Measurements from ENCODE around the gene PHF21B. TPM values are rescaled to one million over a fixed set of nuclear protein-coding genes. Genes with fewer than 3 reads are reported as not detected.

PHF21B gene
- polyA plus RNA-seq, 1 donor (not counting 4 experiments of a cell fraction or from before 2014, with no cell fraction given), result not detected

DNA sequence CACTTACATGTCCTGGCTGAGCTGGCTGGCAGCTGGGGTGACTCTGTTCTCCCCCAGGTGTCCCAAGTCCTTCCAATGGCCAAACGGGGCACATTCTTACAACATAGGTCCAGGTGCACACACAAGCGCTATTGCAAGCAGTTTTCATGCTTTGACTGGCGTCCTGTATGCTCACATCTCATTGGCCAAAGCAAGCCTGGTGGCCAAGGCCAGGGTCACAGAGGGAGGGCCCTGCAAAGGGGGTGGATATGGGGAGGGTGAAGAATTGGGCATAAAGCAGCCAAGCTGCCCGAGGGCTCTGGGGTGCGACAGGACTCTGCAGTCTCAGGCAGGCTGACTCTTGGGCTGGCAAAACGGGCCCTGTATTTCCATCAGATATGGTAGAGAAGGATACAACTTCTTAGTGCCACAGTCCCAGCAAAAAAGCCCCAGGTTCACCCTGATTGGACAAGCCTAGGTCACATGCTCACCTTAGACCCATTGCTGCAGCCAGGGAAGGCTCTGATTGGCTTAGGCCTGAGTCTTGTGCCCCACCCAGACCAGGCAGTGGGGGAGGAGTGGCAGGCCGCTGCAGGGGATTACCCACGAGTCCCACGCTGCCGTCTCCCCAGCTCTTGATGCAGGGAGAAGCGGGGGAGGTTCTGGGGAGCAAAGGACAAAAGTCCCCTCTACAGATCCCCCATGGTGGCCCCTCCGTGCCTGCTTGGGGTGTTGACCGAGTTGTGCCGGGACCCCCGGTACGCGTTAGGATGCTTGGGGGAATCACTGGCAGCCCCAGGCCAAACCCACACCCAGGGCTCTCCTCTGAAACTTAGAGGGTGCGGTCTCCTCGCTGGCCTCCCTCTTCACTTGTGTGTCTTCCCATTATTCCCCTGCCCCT lies 146.6 kb downstream of the PHF21B start:
- H4K20me1 ChIP-seq (ENCODE audit: control insufficient read depth, extremely low read depth, insufficient read depth, low read length), result no peaks in the 10 kb centered on the region
- DNase-seq (ENCODE audit: low read depth, low spot score) (no peak), FAIRE-seq (no peak)
- TF ChIP-seq EZH2 (IDR thresholded peaks at IDR 0.05; ENCODE audit: low read length) (no peak), CTCF (optimal IDR thresholded peaks at IDR 0.05 in 1 of 3, IDR thresholded peaks at IDR 0.05 in 1 of 3, conservative IDR thresholded peaks at IDR 0.05 in 1 of 3; ENCODE audit: extremely low read depth in 1 of 3, insufficient read depth in 2 of 3, low read length in 3 of 3) (no peak)
- H3K4me3 ChIP-seq (ENCODE audit: control insufficient read depth in 2 of 3, extremely low read depth in 1 of 3, insufficient read depth in 2 of 3, low read depth in 1 of 3, low read length in 3 of 3), result no peak overlapping the region
- dilution Hi-C loops (cut with MboI; ENCODE audit: extremely low pct_ligation_motif_present, low sequenced_read_pairs), result no loop called here
- H3K27ac ChIP-seq (ENCODE audit: control insufficient read depth, insufficient read depth, low read length), result no peak overlapping the region
- H3K4me2 ChIP-seq (ENCODE audit: control insufficient read depth, extremely low read depth, insufficient read depth, low read depth, low read length), result no peak overlapping the region
- no peaks in the 10 kb centered on the region for H3K79me2 ChIP-seq (ENCODE audit: control insufficient read depth, insufficient read depth, low read length)
- no peaks in the 10 kb centered on the region for H3K9me1 ChIP-seq (ENCODE audit: control insufficient read depth, extremely low read depth, insufficient read depth, low read length)
- peaks cover 7% of the 10 kb centered on the region for H3K4me1 ChIP-seq (ENCODE audit: control insufficient read depth, extremely low read depth, insufficient read depth, low read length)
- peaks cover 0 to 11% of the 10 kb centered on the region in 2 experiments for H3K36me3 ChIP-seq (ENCODE audit: control insufficient read depth in 2 of 2, extremely low read depth in 1 of 2, insufficient read depth in 2 of 2, low read length in 2 of 2)
- H2AFZ ChIP-seq (ENCODE audit: control insufficient read depth, low read length), result no peak overlapping the region
- H3K27me3 ChIP-seq (ENCODE audit: control insufficient read depth, extremely low read depth, insufficient read depth, low read length), result no peaks in the 10 kb centered on the region
- H3K9me3 ChIP-seq (ENCODE audit: control insufficient read depth, low read depth, low read length), result no peaks in the 10 kb centered on the region
- H3K9ac ChIP-seq (ENCODE audit: control insufficient read depth, extremely low read depth, insufficient read depth, low read length), result no peak overlapping the region

DNA sequence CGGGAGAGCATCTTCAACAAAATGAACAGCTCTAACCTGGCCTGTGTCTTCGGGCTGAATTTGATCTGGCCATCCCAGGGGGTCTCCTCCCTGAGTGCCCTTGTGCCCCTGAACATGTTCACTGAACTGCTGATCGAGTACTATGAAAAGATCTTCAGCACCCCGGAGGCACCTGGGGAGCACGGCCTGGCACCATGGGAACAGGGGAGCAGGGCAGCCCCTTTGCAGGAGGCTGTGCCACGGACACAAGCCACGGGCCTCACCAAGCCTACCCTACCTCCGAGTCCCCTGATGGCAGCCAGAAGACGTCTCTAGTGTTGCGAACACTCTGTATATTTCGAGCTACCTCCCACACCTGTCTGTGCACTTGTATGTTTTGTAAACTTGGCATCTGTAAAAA lies 147.5 kb downstream of the PHF21B start:
- Histone ChIP-seq H4K20me1 (ENCODE audit: control insufficient read depth, extremely low read depth, insufficient read depth, low read length) (no peaks in the 10 kb centered on the region), H3K4me2 (ENCODE audit: control insufficient read depth, extremely low read depth, insufficient read depth, low read depth, low read length) (no peak overlapping the region), H3K9me1 (ENCODE audit: control insufficient read depth, extremely low read depth, insufficient read depth, low read length) (no peaks in the 10 kb centered on the region), H3K4me1 (ENCODE audit: control insufficient read depth, extremely low read depth, insufficient read depth, low read length) (peaks cover 10% of the 10 kb centered on the region), H3K79me2 (ENCODE audit: control insufficient read depth, insufficient read depth, low read length) (no peaks in the 10 kb centered on the region), H3K27ac (ENCODE audit: control insufficient read depth, insufficient read depth, low read length) (no peak overlapping the region), H2AFZ (ENCODE audit: control insufficient read depth, low read length) (no peak overlapping the region), H3K27me3 (ENCODE audit: control insufficient read depth, extremely low read depth, insufficient read depth, low read length) (no peaks in the 10 kb centered on the region), H3K9ac (ENCODE audit: control insufficient read depth, extremely low read depth, insufficient read depth, low read length) (no peak overlapping the region), H3K36me3 (ENCODE audit: control insufficient read depth in 2 of 2, extremely low read depth in 1 of 2, insufficient read depth in 2 of 2, low read length in 2 of 2) (peaks cover 0 to 11% of the 10 kb centered on the region in 2 experiments), H3K9me3 (ENCODE audit: control insufficient read depth, low read depth, low read length) (no peaks in the 10 kb centered on the region), H3K4me3 (ENCODE audit: control insufficient read depth in 2 of 3, extremely low read depth in 1 of 3, insufficient read depth in 2 of 3, low read depth in 1 of 3, low read length in 3 of 3) (no peak overlapping the region)
- dilution Hi-C loops (cut with MboI; ENCODE audit: extremely low pct_ligation_motif_present, low sequenced_read_pairs), result no loop called here
- FAIRE-seq (no peak), DNase-seq (ENCODE audit: low read depth, low spot score) (no peak)
- TF ChIP-seq CTCF (optimal IDR thresholded peaks at IDR 0.05 in 1 of 3, IDR thresholded peaks at IDR 0.05 in 1 of 3, conservative IDR thresholded peaks at IDR 0.05 in 1 of 3; ENCODE audit: extremely low read depth in 1 of 3, insufficient read depth in 2 of 3, low read length in 3 of 3), result no peak
- TF ChIP-seq EZH2 (IDR thresholded peaks at IDR 0.05; ENCODE audit: low read length), result no peak

Measured in keratinocyte (primary cell).